ENCODE data around the gene CDON.

DNA sequence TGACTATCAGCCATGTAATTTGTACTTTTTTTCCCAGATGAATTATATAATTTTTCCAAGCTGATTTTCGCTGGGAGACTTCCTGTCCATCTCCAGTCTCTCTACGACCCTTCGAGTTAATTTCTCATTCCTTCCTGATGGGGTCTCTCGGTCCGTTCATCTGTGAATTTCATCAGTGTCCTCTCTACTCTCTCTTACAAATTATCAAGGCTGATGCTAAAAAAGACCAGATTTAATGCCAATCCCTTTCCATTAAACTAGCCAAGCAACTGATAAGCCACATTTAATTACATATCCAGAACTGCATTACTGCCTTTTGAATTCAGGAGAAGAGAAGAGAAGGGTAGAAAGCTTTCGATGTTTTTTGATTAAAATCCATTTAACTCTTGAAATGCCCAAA is 91.0 kb downstream of the CDON start:
- TF ChIP-seq, protein P1, sequence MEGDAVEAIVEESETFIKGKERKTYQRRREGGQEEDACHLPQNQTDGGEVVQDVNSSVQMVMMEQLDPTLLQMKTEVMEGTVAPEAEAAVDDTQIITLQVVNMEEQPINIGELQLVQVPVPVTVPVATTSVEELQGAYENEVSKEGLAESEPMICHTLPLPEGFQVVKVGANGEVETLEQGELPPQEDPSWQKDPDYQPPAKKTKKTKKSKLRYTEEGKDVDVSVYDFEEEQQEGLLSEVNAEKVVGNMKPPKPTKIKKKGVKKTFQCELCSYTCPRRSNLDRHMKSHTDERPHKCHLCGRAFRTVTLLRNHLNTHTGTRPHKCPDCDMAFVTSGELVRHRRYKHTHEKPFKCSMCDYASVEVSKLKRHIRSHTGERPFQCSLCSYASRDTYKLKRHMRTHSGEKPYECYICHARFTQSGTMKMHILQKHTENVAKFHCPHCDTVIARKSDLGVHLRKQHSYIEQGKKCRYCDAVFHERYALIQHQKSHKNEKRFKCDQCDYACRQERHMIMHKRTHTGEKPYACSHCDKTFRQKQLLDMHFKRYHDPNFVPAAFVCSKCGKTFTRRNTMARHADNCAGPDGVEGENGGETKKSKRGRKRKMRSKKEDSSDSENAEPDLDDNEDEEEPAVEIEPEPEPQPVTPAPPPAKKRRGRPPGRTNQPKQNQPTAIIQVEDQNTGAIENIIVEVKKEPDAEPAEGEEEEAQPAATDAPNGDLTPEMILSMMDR (IDR thresholded peaks at IDR 0.05): no peak
- TF ChIP-seq POLR2A (IDR thresholded peaks at IDR 0.05): no peak

All from body of pancreas (tissue), 4 donors.